ENCODE results near the gene SPON2.

- TF ChIP-seq CTCF (IDR thresholded peaks at IDR 0.05 in 8 of 11, conservative IDR thresholded peaks at IDR 0.05 in 3 of 11): no peak
- no peak for TF ChIP-seq POLR2A (IDR thresholded peaks at IDR 0.05)
- no peak for TF ChIP-seq POLR2AphosphoS5 (IDR thresholded peaks at IDR 0.05)
These were observed 11.8 kb upstream of the SPON2 start for GRCh38 chr4:1183985-1184773.

All from spleen (tissue), 7 donors.